K562 (cell line): ENCODE results near the gene WEE1. TPM values are rescaled to one million over a fixed set of nuclear protein-coding genes. Genes with fewer than 3 reads are reported as not detected.
A peak's percentile ranks its signal among the peaks of the same experiment; 100 is the strongest.

ENCODE experiments used
- ARID1B ChIP-seq: fragments of 450-650 bp; IDR thresholded peaks from 2 replicates; pipeline ENCODE4 v1.6.1; 2016; ENCODE audit warnings: antibody characterized with exemption, mild to moderate bottlenecking, inconsistent platforms
- DIDO1 ChIP-seq: fragments of 450-650 bp; IDR thresholded peaks from 2 replicates; pipeline ENCODE4 v1.6.1; 2016; ENCODE audit warnings: low read depth, missing biosample characterization, missing genetic modification characterization
- FOXJ2 ChIP-seq: fragments of 200-800 bp; sonication (Bioruptor generic); IDR thresholded peaks from 2 replicates; pipeline ENCODE4 v1.6.1; 2016; ENCODE audit warnings: missing genetic modification characterization, missing compliant biosample characterization
- FOXK2 ChIP-seq, 2 experiments: fragments of 450-650 bp; IDR thresholded peaks in 1 of 2; conservative IDR thresholded peaks in 1 of 2; 2 replicates each; pipeline ENCODE4 v1.6.1; 2016; ENCODE audit warnings: low read depth in 2 of 2, mild to moderate bottlenecking in 1 of 2
- MCM7 ChIP-seq, 2 experiments: fragments of 450-650 bp; IDR thresholded peaks; 2 replicates each; pipeline ENCODE4 v1.6.1; 2016 to 2018
- OTX1 ChIP-seq: fragments of 450-650 bp; formaldehyde crosslinking; IDR thresholded peaks from 2 replicates; pipeline ENCODE4 v1.4.0; 2022; ENCODE audit warnings: mild to moderate bottlenecking
- PHF8 ChIP-seq: fragments of 200-600 bp; sonication (generic); IDR thresholded peaks from 2 replicates; pipeline ENCODE4 v1.6.1; 2012; ENCODE audit warnings: mixed run types, mild to moderate bottlenecking, inconsistent platforms, low read length, moderate library complexity, borderline replicate concordance
- POLR2A ChIP-seq: fragments of 450-650 bp; conservative IDR thresholded peaks from 2 replicates; pipeline ENCODE4 v1.6.1; 2016
- SMAD4 ChIP-seq: fragments of 250-450 bp; sonication (Bioruptor Pico); conservative IDR thresholded peaks from 2 replicates; pipeline ENCODE4 v1.8.0; 2021; ENCODE audit warnings: inconsistent platforms, mild to moderate bottlenecking, moderate library complexity
- SMARCB1 ChIP-seq: IDR thresholded peaks from 2 replicates; pipeline ENCODE4 v1.6.1; 2011; ENCODE audit warnings: improper control_type of control experiment, low read depth; ENCODE audit not compliant: insufficient read length
- TRIM24 ChIP-seq, 2 experiments: fragments of 450-650 bp; IDR thresholded peaks; 2 replicates each; pipeline ENCODE4 v1.6.1; 2016
- ZBED1 ChIP-seq: IDR thresholded peaks from 2 replicates; pipeline ENCODE4 v1.6.1; 2014
- ZNF384 ChIP-seq: IDR thresholded peaks from 2 replicates; pipeline ENCODE4 v1.6.1; 2012; ENCODE audit warnings: low read depth, low read length, improper control_type of control experiment
- ZNF41 ChIP-seq: fragments of 250-450 bp; sonication (Bioruptor Pico); conservative IDR thresholded peaks from 2 replicates; pipeline ENCODE4 v1.4.0; 2020; ENCODE audit warnings: mild to moderate bottlenecking
- polyA plus RNA-seq, 8 experiments: library from polyadenylated mRNA; depleted of rRNA in 4 of 8; stranded (reverse) in 5 of 8; unstranded in 3 of 8; fragments of >200 nt; fragmentation: Nextera tagmentation in 2 of 8; fragmentation: Illumina TruSeq in 1 of 8; extraction: Ambion mirVana in 2 of 8; extraction: Trizol in 1 of 8; gene quantifications; 2 replicates each; pipeline versions ENCODE4 v1.2.1 to v1.2.3, GENCODE V29; 2011 to 2014; ENCODE audit warnings: inconsistent platforms in 1 of 8, missing spikeins in 1 of 8
- total RNA-seq, 7 experiments: library from RNA; depleted of rRNA in 6 of 7; stranded (reverse); fragments of >200 nt in 6 of 7; fragmentation: Illumina TruSeq in 2 of 7; extraction: Trizol in 2 of 7; gene quantifications; 2 replicates each; pipeline versions ENCODE4 v1.2.1 to v1.2.3, GENCODE V29; 2011 to 2021; ENCODE audit warnings: low replicate concordance in 1 of 7
- TF ChIP-seq, protein P1 (sequence below): fragments of 450-650 bp; IDR thresholded peaks from 2 replicates; pipeline ENCODE4 v1.6.1; 2016; ENCODE audit warnings: borderline replicate concordance
- TF ChIP-seq, protein P2 (sequence below), 2 experiments: fragments of 150-350 bp in 1 of 2; IDR thresholded peaks; 2 replicates each; pipeline ENCODE4 v1.6.1; 2012 to 2016; ENCODE audit warnings: low read depth in 2 of 2, low read length in 2 of 2, mild to moderate bottlenecking in 1 of 2, moderate library complexity in 1 of 2
- TF ChIP-seq, protein P3 (sequence below): sonication (generic); formaldehyde crosslinking; IDR thresholded peaks from 2 replicates; pipeline ENCODE4 v1.8.0; 2022; ENCODE audit warnings: missing genetic modification reagents, mild to moderate bottlenecking, moderate library complexity, borderline replicate concordance
- TF ChIP-seq, protein P4 (sequence below): fragments of 150-350 bp; conservative IDR thresholded peaks from 2 replicates; pipeline ENCODE4 v1.6.1; 2014; ENCODE audit warnings: low read length

WEE1 gene
- total and polyA plus RNA-seq, 9 of the 15 experiments (the other 6 are each of a cell fraction or from before 2014, with no cell fraction given): 21.9 to 99.0 (median 67.4) TPM

DNA sequence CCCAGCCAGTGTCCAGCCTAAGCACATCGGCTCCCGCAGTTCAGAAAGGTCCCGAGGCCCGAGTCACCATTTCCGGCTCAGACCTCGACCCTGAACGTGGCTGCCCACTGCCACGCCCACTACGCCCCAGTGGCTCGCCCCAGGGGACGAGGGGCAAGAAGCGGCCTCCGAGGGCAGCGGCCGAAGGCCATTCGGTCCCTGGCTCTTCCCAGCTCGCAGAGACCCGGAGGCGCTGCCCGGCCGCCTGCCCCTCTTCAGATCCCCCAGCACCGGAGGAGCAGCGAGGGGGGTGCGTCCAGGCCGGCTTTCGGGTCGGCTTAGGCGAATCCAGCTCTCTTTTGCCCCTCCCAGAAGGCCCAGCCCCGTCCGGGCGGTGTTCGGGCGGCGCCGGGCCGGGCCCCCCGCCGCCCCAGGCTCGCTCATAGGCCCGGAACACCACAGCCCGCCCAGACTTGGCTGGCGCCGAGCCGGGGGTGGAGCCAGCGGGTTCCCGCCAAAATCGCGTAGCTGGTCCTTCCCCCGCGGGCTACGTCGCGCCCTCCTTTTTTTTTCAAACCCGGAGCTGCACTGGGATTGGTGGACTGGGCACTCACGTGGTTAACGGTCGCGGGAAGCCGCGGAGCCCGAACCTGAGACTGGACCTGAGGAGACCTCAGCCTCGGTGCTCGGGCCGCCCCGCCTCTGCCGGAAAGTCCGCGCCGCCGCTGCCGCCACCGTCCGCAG lies at the start of gene WEE1 (continued):
- TF ChIP-seq, protein P1, sequence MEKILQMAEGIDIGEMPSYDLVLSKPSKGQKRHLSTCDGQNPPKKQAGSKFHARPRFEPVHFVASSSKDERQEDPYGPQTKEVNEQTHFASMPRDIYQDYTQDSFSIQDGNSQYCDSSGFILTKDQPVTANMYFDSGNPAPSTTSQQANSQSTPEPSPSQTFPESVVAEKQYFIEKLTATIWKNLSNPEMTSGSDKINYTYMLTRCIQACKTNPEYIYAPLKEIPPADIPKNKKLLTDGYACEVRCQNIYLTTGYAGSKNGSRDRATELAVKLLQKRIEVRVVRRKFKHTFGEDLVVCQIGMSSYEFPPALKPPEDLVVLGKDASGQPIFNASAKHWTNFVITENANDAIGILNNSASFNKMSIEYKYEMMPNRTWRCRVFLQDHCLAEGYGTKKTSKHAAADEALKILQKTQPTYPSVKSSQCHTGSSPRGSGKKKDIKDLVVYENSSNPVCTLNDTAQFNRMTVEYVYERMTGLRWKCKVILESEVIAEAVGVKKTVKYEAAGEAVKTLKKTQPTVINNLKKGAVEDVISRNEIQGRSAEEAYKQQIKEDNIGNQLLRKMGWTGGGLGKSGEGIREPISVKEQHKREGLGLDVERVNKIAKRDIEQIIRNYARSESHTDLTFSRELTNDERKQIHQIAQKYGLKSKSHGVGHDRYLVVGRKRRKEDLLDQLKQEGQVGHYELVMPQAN: peak; percentile 79; the same call in 1 of the 2 replicates
- TF ChIP-seq ZNF384 (peak; percentile 93), ARID1B (peak; percentile 40), FOXJ2 (tag) (no peak), PHF8 (peak; percentile 78), DIDO1 (tag) (no peak), OTX1 (no peak), SMAD4 (CRISPR knock-in tag) (peak; percentile 69; the same call in 1 of the 2 replicates), FOXK2 (conservative IDR thresholded peaks at IDR 0.05 in 1 of 2, IDR thresholded peaks at IDR 0.05 in 1 of 2; ENCODE audit: low read depth in 2 of 2) (0 out of 4 replicates have a peak, but pooled peaks of 1 of the 2 experiments have one; percentile 32), POLR2A (peak; percentile 92), ZNF41 (no peak), ZBED1 (no peak), MCM7 (IDR thresholded peaks at IDR 0.05) (no peak), SMARCB1 (peak; percentile 7), TRIM24 (IDR thresholded peaks at IDR 0.05) (peak; percentile 64 to 80; a peak in 3 of 4 replicates)
- TF ChIP-seq, protein P2, sequence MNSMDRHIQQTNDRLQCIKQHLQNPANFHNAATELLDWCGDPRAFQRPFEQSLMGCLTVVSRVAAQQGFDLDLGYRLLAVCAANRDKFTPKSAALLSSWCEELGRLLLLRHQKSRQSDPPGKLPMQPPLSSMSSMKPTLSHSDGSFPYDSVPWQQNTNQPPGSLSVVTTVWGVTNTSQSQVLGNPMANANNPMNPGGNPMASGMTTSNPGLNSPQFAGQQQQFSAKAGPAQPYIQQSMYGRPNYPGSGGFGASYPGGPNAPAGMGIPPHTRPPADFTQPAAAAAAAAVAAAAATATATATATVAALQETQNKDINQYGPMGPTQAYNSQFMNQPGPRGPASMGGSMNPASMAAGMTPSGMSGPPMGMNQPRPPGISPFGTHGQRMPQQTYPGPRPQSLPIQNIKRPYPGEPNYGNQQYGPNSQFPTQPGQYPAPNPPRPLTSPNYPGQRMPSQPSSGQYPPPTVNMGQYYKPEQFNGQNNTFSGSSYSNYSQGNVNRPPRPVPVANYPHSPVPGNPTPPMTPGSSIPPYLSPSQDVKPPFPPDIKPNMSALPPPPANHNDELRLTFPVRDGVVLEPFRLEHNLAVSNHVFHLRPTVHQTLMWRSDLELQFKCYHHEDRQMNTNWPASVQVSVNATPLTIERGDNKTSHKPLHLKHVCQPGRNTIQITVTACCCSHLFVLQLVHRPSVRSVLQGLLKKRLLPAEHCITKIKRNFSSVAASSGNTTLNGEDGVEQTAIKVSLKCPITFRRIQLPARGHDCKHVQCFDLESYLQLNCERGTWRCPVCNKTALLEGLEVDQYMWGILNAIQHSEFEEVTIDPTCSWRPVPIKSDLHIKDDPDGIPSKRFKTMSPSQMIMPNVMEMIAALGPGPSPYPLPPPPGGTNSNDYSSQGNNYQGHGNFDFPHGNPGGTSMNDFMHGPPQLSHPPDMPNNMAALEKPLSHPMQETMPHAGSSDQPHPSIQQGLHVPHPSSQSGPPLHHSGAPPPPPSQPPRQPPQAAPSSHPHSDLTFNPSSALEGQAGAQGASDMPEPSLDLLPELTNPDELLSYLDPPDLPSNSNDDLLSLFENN (IDR thresholded peaks at IDR 0.05; ENCODE audit: low read depth in 2 of 2, low read length in 2 of 2): 0 out of 4 replicates have a peak, but pooled peaks of 1 of the 2 experiments have one; percentile 28
- TF ChIP-seq, protein P3, sequence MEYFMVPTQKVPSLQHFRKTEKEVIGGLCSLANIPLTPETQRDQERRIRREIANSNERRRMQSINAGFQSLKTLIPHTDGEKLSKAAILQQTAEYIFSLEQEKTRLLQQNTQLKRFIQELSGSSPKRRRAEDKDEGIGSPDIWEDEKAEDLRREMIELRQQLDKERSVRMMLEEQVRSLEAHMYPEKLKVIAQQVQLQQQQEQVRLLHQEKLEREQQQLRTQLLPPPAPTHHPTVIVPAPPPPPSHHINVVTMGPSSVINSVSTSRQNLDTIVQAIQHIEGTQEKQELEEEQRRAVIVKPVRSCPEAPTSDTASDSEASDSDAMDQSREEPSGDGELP (CRISPR knock-in tag): peak; percentile 87
- TF ChIP-seq, protein P4, sequence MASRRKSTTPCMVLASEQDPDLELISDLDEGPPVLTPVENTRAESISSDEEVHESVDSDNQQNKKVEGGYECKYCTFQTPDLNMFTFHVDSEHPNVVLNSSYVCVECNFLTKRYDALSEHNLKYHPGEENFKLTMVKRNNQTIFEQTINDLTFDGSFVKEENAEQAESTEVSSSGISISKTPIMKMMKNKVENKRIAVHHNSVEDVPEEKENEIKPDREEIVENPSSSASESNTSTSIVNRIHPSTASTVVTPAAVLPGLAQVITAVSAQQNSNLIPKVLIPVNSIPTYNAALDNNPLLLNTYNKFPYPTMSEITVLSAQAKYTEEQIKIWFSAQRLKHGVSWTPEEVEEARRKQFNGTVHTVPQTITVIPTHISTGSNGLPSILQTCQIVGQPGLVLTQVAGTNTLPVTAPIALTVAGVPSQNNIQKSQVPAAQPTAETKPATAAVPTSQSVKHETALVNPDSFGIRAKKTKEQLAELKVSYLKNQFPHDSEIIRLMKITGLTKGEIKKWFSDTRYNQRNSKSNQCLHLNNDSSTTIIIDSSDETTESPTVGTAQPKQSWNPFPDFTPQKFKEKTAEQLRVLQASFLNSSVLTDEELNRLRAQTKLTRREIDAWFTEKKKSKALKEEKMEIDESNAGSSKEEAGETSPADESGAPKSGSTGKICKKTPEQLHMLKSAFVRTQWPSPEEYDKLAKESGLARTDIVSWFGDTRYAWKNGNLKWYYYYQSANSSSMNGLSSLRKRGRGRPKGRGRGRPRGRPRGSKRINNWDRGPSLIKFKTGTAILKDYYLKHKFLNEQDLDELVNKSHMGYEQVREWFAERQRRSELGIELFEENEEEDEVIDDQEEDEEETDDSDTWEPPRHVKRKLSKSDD: no peak
